IPS-11a (cell line): ENCODE data around the gene XAF1.
"Not testable (repeated sequence)": the region's sequence is repeated elsewhere in the genome, so short reads cannot be mapped to it uniquely, and the experiment has no call there.

Source experiments
- H3K4me3 ChIP-seq: one replicate; pipeline ENCODE4 v1.5.1; 2013; ENCODE audit warnings: low read depth, low read length, control low read depth

The XAF1 gene

GRCh38 chr17:6755731-6756184 is at the start of gene XAF1:
Gene XAF1 (plus strand): TSS chr17:6756046. CDS start chr17:6756079, 33 bp downstream.
- no peak within 1 kb of the TSS for H3K4me3 ChIP-seq

- H3K4me3 ChIP-seq, result no peak overlapping the region
Observed at GRCh38 chr17:6706499-6706898, 49.3 kb upstream of the XAF1 start.

GRCh38 chr17:6706996-6707395 is 48.9 kb upstream of the XAF1 start:
- no peak overlapping the region for H3K4me3 ChIP-seq

GRCh38 chr17:6708357-6708961 is 47.4 kb upstream of the XAF1 start:
- H3K4me3 ChIP-seq, result no peak overlapping the region

- no peak overlapping the region for H3K4me3 ChIP-seq
Observed at GRCh38 chr17:6710317-6710716, 45.5 kb upstream of the XAF1 start.

GRCh38 chr17:6711081-6711674 is 44.7 kb upstream of the XAF1 start:
- no peak overlapping the region for H3K4me3 ChIP-seq

- no peak overlapping the region for H3K4me3 ChIP-seq
Observed at GRCh38 chr17:6711681-6712057, 44.2 kb upstream of the XAF1 start.

- H3K4me3 ChIP-seq, result peak overlapping the region; percentile 53
Observed at GRCh38 chr17:6712058-6712853, 43.6 kb upstream of the XAF1 start.

GRCh38 chr17:6712854-6713129 is 43.1 kb upstream of the XAF1 start:
- H3K4me3 ChIP-seq, result peak overlapping the region; percentile 53

- H3K4me3 ChIP-seq, result peak within 1 kb of the TSS; percentile 53
Observed at GRCh38 chr17:6713130-6713917, 42.5 kb upstream of the XAF1 start, which contains the start of gene SLC13A5. Gene SLC13A5 (minus strand): TSS chr17:6713369. CDS start chr17:6713333, 36 bp downstream.

GRCh38 chr17:6713918-6714271 is 42.0 kb upstream of the XAF1 start:
- peak overlapping the region; percentile 53 for H3K4me3 ChIP-seq

GRCh38 chr17:6714315-6714874 is 41.5 kb upstream of the XAF1 start:
- no peak overlapping the region for H3K4me3 ChIP-seq

GRCh38 chr17:6716736-6717135 is 39.1 kb upstream of the XAF1 start:
- no peak overlapping the region for H3K4me3 ChIP-seq

- H3K4me3 ChIP-seq, result no peak overlapping the region
Observed at GRCh38 chr17:6721744-6722143, 34.1 kb upstream of the XAF1 start.

- H3K4me3 ChIP-seq, result no peak overlapping the region
Observed at GRCh38 chr17:6724009-6724408, 31.8 kb upstream of the XAF1 start.

GRCh38 chr17:6729531-6729930 is 26.3 kb upstream of the XAF1 start:
- H3K4me3 ChIP-seq, result no peak overlapping the region

GRCh38 chr17:6746665-6747064 is 9.2 kb upstream of the XAF1 start:
- H3K4me3 ChIP-seq, result not testable (repeated sequence)

GRCh38 chr17:6748617-6749016 is 7.2 kb upstream of the XAF1 start:
- H3K4me3 ChIP-seq, result no peak overlapping the region

- no peak overlapping the region for H3K4me3 ChIP-seq
Observed at GRCh38 chr17:6749519-6749918, 6.3 kb upstream of the XAF1 start.

GRCh38 chr17:6752068-6752909 is 3.6 kb upstream of the XAF1 start:
- no peak overlapping the region for H3K4me3 ChIP-seq
